Measurements from ENCODE around the gene FAM83G. TPM values are rescaled to one million over a fixed set of nuclear protein-coding genes. Genes with fewer than 3 reads are reported as not detected.

FAM83G gene
- total RNA-seq, 2 donors from 2014 or later: 24.2 to 27.0 TPM

DNA sequence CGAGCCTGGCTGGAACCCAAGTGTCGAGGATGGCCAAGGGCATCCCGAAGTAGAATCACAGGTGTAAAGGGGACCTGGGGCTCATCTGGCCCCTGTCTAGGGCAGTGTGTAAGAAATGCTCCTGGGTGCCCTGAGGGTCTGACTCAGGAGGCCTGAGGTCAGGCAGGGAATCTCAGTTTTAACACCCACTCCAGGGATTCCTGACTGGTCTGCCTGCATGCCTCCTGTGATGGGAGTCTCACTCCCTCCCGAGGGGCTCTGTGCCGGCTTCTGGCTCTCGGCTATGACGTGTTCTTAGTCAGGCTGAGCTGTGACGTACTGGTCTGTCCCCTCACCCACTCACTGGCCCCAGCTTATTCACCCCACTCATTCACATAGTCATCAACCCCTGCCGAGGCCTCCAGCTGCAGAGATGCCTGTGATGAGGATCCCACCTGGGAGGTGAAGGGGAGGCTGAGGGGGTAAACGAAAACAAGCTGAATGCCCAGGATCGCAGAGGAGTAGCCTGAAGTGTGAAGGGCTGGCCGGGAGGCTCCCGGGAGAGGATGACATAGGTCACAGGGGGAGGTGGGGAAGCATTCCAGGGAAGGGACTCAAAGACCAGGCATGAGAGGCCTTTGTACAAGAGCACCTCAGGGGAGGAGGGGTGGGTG lies 23.8 kb downstream of the FAM83G start:
- H3K9me3 ChIP-seq (ENCODE audit: control insufficient read depth, low read length): no peaks in the 10 kb centered on the region
- WGBS, 2 experiments (ENCODE audit: insufficient coverage in 1 of 2, insufficient read length in 1 of 2): 81 to 89% methylated on average over 10 to 13 of the region's 13 CpGs
- TF ChIP-seq, protein P1, sequence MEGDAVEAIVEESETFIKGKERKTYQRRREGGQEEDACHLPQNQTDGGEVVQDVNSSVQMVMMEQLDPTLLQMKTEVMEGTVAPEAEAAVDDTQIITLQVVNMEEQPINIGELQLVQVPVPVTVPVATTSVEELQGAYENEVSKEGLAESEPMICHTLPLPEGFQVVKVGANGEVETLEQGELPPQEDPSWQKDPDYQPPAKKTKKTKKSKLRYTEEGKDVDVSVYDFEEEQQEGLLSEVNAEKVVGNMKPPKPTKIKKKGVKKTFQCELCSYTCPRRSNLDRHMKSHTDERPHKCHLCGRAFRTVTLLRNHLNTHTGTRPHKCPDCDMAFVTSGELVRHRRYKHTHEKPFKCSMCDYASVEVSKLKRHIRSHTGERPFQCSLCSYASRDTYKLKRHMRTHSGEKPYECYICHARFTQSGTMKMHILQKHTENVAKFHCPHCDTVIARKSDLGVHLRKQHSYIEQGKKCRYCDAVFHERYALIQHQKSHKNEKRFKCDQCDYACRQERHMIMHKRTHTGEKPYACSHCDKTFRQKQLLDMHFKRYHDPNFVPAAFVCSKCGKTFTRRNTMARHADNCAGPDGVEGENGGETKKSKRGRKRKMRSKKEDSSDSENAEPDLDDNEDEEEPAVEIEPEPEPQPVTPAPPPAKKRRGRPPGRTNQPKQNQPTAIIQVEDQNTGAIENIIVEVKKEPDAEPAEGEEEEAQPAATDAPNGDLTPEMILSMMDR (conservative IDR thresholded peaks at IDR 0.05): no peak
- no peak overlapping the region for H3K4me3 ChIP-seq (ENCODE audit: low read length)
- no peaks in the 10 kb centered on the region for H3K9me3 Mint-ChIP-seq
- peaks cover 9% of the 10 kb centered on the region for H3K4me1 Mint-ChIP-seq
- H3K27me3 ChIP-seq (ENCODE audit: control insufficient read depth, insufficient read depth, low read length, poor library complexity, severe bottlenecking): no peaks in the 10 kb centered on the region
- H3K27ac Mint-ChIP-seq: peak overlapping the region; percentile 61
- no peak overlapping the region for H3K27ac ChIP-seq (ENCODE audit: low read depth, low read length)
- peaks cover 9% of the 10 kb centered on the region for H3K4me1 ChIP-seq (ENCODE audit: control insufficient read depth, insufficient read depth, low read length)
- DNase-seq: peak; percentile 74
- H3K36me3 Mint-ChIP-seq (ENCODE audit: low read depth): peaks cover 41% of the 10 kb centered on the region
- no peaks in the 10 kb centered on the region for H3K27me3 Mint-ChIP-seq (ENCODE audit: insufficient read depth)
- peaks cover 35% of the 10 kb centered on the region for H3K36me3 ChIP-seq (ENCODE audit: control insufficient read depth, insufficient read depth, low read length)
- no peak overlapping the region for H3K4me3 Mint-ChIP-seq
- H3K9ac ChIP-seq (ENCODE audit: extremely low read depth, low read length, poor library complexity, severe bottlenecking): no peak overlapping the region

DNA sequence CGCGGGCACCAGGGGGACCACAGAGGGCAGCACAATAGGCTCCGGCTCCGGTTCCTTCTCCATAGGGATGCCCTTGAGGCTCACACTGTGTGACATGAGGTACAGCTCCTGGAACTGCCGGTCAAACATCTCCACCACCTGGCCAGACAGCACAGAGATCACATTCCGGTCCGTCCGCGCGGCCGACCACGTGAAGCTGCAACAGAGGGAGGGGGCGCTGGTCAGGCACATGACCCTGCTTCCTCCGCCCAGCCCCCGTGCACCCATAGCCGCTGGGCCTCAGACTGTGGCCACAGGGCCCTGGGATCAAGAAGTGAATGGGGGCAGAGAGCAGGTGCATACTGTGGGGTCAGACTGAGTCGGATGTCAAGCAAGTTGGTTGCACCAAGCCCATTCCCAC lies 25.9 kb downstream of the FAM83G start:
- Histone ChIP-seq H3K9me3 (ENCODE audit: control insufficient read depth, low read length) (no peaks in the 10 kb centered on the region), H3K9ac (ENCODE audit: extremely low read depth, low read length, poor library complexity, severe bottlenecking) (no peak overlapping the region), H3K4me3 (ENCODE audit: low read length) (no peak overlapping the region), H3K36me3 (ENCODE audit: control insufficient read depth, insufficient read depth, low read length) (peaks cover 35% of the 10 kb centered on the region), H3K4me1 (ENCODE audit: control insufficient read depth, insufficient read depth, low read length) (peaks cover 9% of the 10 kb centered on the region), H3K27ac (ENCODE audit: low read depth, low read length) (no peak overlapping the region), H3K27me3 (ENCODE audit: control insufficient read depth, insufficient read depth, low read length, poor library complexity, severe bottlenecking) (no peaks in the 10 kb centered on the region)
- Mint-ChIP-seq H3K4me1 (peaks cover 9% of the 10 kb centered on the region), H3K27ac (no peak overlapping the region), H3K4me3 (no peak overlapping the region), H3K36me3 (ENCODE audit: low read depth) (peaks cover 45% of the 10 kb centered on the region), H3K9me3 (no peaks in the 10 kb centered on the region), H3K27me3 (ENCODE audit: insufficient read depth) (no peaks in the 10 kb centered on the region)
- WGBS, 2 experiments (ENCODE audit: insufficient coverage in 1 of 2, insufficient read length in 1 of 2): 96 to 98% methylated on average over 15 to 17 of the region's 17 CpGs
- TF ChIP-seq, protein P1 (conservative IDR thresholded peaks at IDR 0.05): no peak
- no peak for DNase-seq

DNA sequence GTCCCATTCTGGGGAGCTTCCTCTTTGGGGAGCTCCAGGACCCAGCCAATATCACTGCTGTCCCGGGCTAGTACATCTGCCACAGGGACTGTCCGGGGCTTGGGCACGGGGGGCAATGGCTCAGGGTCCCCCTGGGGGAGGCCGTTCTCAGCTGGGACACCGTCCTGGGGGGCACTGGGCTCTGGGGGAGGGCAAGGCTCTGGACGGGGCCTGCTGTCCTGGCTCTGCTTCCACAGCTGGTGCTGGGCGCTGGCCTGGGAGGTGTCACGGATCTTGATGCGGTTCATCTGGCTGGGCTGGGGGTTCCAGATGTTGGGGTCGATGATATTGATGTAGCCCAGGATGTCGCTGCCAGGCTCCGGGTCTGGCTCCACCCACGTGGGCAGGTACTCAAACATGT lies 26.5 kb downstream of the FAM83G start:
- Mint-ChIP-seq H3K27ac (no peak overlapping the region), H3K9me3 (no peaks in the 10 kb centered on the region), H3K27me3 (ENCODE audit: insufficient read depth) (no peaks in the 10 kb centered on the region), H3K4me3 (no peak overlapping the region), H3K36me3 (ENCODE audit: low read depth) (peaks cover 41% of the 10 kb centered on the region), H3K4me1 (peaks cover 9% of the 10 kb centered on the region)
- Histone ChIP-seq H3K27ac (ENCODE audit: low read depth, low read length) (no peak overlapping the region), H3K4me1 (ENCODE audit: control insufficient read depth, insufficient read depth, low read length) (peaks cover 9% of the 10 kb centered on the region), H3K9ac (ENCODE audit: extremely low read depth, low read length, poor library complexity, severe bottlenecking) (no peak overlapping the region), H3K9me3 (ENCODE audit: control insufficient read depth, low read length) (no peaks in the 10 kb centered on the region), H3K27me3 (ENCODE audit: control insufficient read depth, insufficient read depth, low read length, poor library complexity, severe bottlenecking) (no peaks in the 10 kb centered on the region), H3K4me3 (ENCODE audit: low read length) (no peak overlapping the region), H3K36me3 (ENCODE audit: control insufficient read depth, insufficient read depth, low read length) (peaks cover 32% of the 10 kb centered on the region)
- WGBS, 2 experiments (ENCODE audit: insufficient coverage in 1 of 2, insufficient read length in 1 of 2): 92 to 94% methylated on average over 7 to 13 of the region's 13 CpGs
- no peak for DNase-seq
- TF ChIP-seq, protein P1 (conservative IDR thresholded peaks at IDR 0.05): no peak
